ENCODE measurements around the gene PPM1J. TPM values are rescaled to one million over a fixed set of nuclear protein-coding genes. Genes with fewer than 3 reads are reported as not detected.

The PPM1J gene
- total RNA-seq, 2 donors from 2014 or later: not detected

GRCh38 chr1:112716133-112716720 is 1.1 kb upstream of the PPM1J start:
- H3K27me3 Mint-ChIP-seq: peaks cover 0 to 9% of the 10 kb centered on the region in 2 donors
- no peaks in the 10 kb centered on the region for H3K36me3 Mint-ChIP-seq
- H3K4me3 Mint-ChIP-seq: peak overlapping the region; percentile 84
- H3K9me3 Mint-ChIP-seq: no peaks in the 10 kb centered on the region
- peaks cover 15 to 29% of the 10 kb centered on the region in 2 donors for H3K4me1 Mint-ChIP-seq (ENCODE audit: low read depth in 2 of 2)
- DNase-seq (ENCODE audit: low spot score): peak; percentile 82
- peak overlapping the region; percentile 25 to 75 for H3K27ac Mint-ChIP-seq
- peak; percentile 34 to 58 for ATAC-seq

GRCh38 chr1:112714313-112715263 is 544 bp downstream of the PPM1J start:
- peak in 1 of 2 donors; percentile 0 for ATAC-seq
- peaks cover 15 to 29% of the 10 kb centered on the region in 2 donors for H3K4me1 Mint-ChIP-seq (ENCODE audit: low read depth in 2 of 2)
- peak overlapping the region in 1 of 2 donors; percentile 40 for H3K27ac Mint-ChIP-seq
- DNase-seq (ENCODE audit: low spot score): peak; percentile 62
- H3K27me3 Mint-ChIP-seq: peaks cover 0 to 9% of the 10 kb centered on the region in 2 donors
- H3K9me3 Mint-ChIP-seq: no peaks in the 10 kb centered on the region
- H3K36me3 Mint-ChIP-seq: no peaks in the 10 kb centered on the region
- peak overlapping the region; percentile 84 for H3K4me3 Mint-ChIP-seq

- ATAC-seq: no peak
- DNase-seq (ENCODE audit: low spot score): no peak
- Mint-ChIP-seq H3K4me3 (peak overlapping the region; percentile 64), H3K27me3 (peaks cover 0 to 12% of the 10 kb centered on the region in 2 donors), H3K27ac (peak overlapping the region in 1 of 2 donors; percentile 40), H3K36me3 (no peaks in the 10 kb centered on the region), H3K4me1 (ENCODE audit: low read depth in 2 of 2) (peaks cover 15 to 29% of the 10 kb centered on the region in 2 donors), H3K9me3 (no peaks in the 10 kb centered on the region)
These were observed 1.4 kb downstream of the PPM1J start for GRCh38 chr1:112713466-112714312.

GRCh38 chr1:112712701-112713128 is 2.4 kb downstream of the PPM1J start:
- Mint-ChIP-seq H3K36me3 (no peaks in the 10 kb centered on the region), H3K27me3 (peaks cover 0 to 12% of the 10 kb centered on the region in 2 donors), H3K27ac (no peak overlapping the region), H3K9me3 (no peaks in the 10 kb centered on the region), H3K4me3 (no peak overlapping the region), H3K4me1 (ENCODE audit: low read depth in 2 of 2) (peaks cover 15 to 29% of the 10 kb centered on the region in 2 donors)
- ATAC-seq (no peak), DNase-seq (ENCODE audit: low spot score) (no peak)

- Mint-ChIP-seq H3K27me3 (peaks cover 0 to 12% of the 10 kb centered on the region in 2 donors), H3K4me1 (ENCODE audit: low read depth in 2 of 2) (peaks cover 15 to 28% of the 10 kb centered on the region in 2 donors), H3K36me3 (no peaks in the 10 kb centered on the region), H3K27ac (no peak overlapping the region), H3K9me3 (no peaks in the 10 kb centered on the region), H3K4me3 (no peak overlapping the region)
- no peak for ATAC-seq
- no peak for DNase-seq (ENCODE audit: low spot score)
These were observed 2.9 kb downstream of the PPM1J start for GRCh38 chr1:112712191-112712590.

- no peaks in the 10 kb centered on the region for H3K9me3 Mint-ChIP-seq
- DNase-seq (ENCODE audit: low spot score) (no peak), ATAC-seq (no peak)
- H3K36me3 Mint-ChIP-seq: no peaks in the 10 kb centered on the region
- no peak overlapping the region for H3K27ac Mint-ChIP-seq
- H3K4me3 Mint-ChIP-seq: no peak overlapping the region
- peaks cover 14 to 23% of the 10 kb centered on the region in 2 donors for H3K4me1 Mint-ChIP-seq (ENCODE audit: low read depth in 2 of 2)
- peaks cover 0 to 12% of the 10 kb centered on the region in 2 donors for H3K27me3 Mint-ChIP-seq
These were observed 3.5 kb downstream of the PPM1J start for GRCh38 chr1:112711670-112712069.

GRCh38 chr1:112711041-112711440 is 4.1 kb downstream of the PPM1J start:
- ATAC-seq (no peak), DNase-seq (ENCODE audit: low spot score) (no peak)
- peaks cover 11 to 22% of the 10 kb centered on the region in 2 donors for H3K4me1 Mint-ChIP-seq (ENCODE audit: low read depth in 2 of 2)

GRCh38 chr1:112710586-112710985 is 4.5 kb downstream of the PPM1J start:
- Mint-ChIP-seq H3K4me1 (ENCODE audit: low read depth in 2 of 2) (peaks cover 11 to 22% of the 10 kb centered on the region in 2 donors), H3K9me3 (no peaks in the 10 kb centered on the region), H3K27ac (no peak overlapping the region), H3K4me3 (no peak overlapping the region), H3K27me3 (peaks cover 0 to 12% of the 10 kb centered on the region in 2 donors), H3K36me3 (no peaks in the 10 kb centered on the region)
- DNase-seq (ENCODE audit: low spot score) (no peak), ATAC-seq (no peak)

More at GRCh38 chr1:112711041-112711440, 4.1 kb downstream of the PPM1J start:
- H3K4me3 Mint-ChIP-seq: no peak overlapping the region
- H3K27me3 Mint-ChIP-seq: peaks cover 0 to 12% of the 10 kb centered on the region in 2 donors
- H3K36me3 Mint-ChIP-seq: no peaks in the 10 kb centered on the region
- H3K27ac Mint-ChIP-seq: no peak overlapping the region
- no peaks in the 10 kb centered on the region for H3K9me3 Mint-ChIP-seq

- H3K9me3 Mint-ChIP-seq: no peaks in the 10 kb centered on the region
- H3K27ac Mint-ChIP-seq: no peak overlapping the region
- H3K4me1 Mint-ChIP-seq (ENCODE audit: low read depth in 2 of 2): peaks cover 12 to 23% of the 10 kb centered on the region in 2 donors
- H3K36me3 Mint-ChIP-seq: no peaks in the 10 kb centered on the region
- H3K27me3 Mint-ChIP-seq: peaks cover 0 to 12% of the 10 kb centered on the region in 2 donors
- H3K4me3 Mint-ChIP-seq: no peak overlapping the region
- DNase-seq (ENCODE audit: low spot score): no peak
- no peak for ATAC-seq
These were observed 5.0 kb downstream of the PPM1J start for GRCh38 chr1:112710159-112710558.

- no peaks in the 10 kb centered on the region for H3K36me3 Mint-ChIP-seq
- no peaks in the 10 kb centered on the region for H3K9me3 Mint-ChIP-seq
- ATAC-seq (no peak), DNase-seq (ENCODE audit: low spot score) (no peak)
- H3K27ac Mint-ChIP-seq: peak overlapping the region in 1 of 2 donors; percentile 87
- H3K4me3 Mint-ChIP-seq: no peak overlapping the region
- H3K4me1 Mint-ChIP-seq (ENCODE audit: low read depth in 2 of 2): peaks cover 29 to 36% of the 10 kb centered on the region in 2 donors
- H3K27me3 Mint-ChIP-seq: peaks cover 0 to 9% of the 10 kb centered on the region in 2 donors
These were observed 6.6 kb downstream of the PPM1J start for GRCh38 chr1:112708489-112708888.

GRCh38 chr1:112708002-112708448 is 7.1 kb downstream of the PPM1J start:
- no peaks in the 10 kb centered on the region for H3K9me3 Mint-ChIP-seq
- DNase-seq (ENCODE audit: low spot score) (no peak), ATAC-seq (no peak)
- peaks cover 32 to 39% of the 10 kb centered on the region in 2 donors for H3K4me1 Mint-ChIP-seq (ENCODE audit: low read depth in 2 of 2)
- no peaks in the 10 kb centered on the region for H3K36me3 Mint-ChIP-seq
- peak overlapping the region; percentile 80 for H3K4me3 Mint-ChIP-seq
- H3K27me3 Mint-ChIP-seq: peaks cover 0 to 8% of the 10 kb centered on the region in 2 donors
- H3K27ac Mint-ChIP-seq: peak overlapping the region; percentile 8 to 87

GRCh38 chr1:112707221-112708001 is 7.7 kb downstream of the PPM1J start:
- H3K4me1 Mint-ChIP-seq (ENCODE audit: low read depth in 2 of 2): peaks cover 39 to 45% of the 10 kb centered on the region in 2 donors

More at GRCh38 chr1:112707221-112708001, 7.7 kb downstream of the PPM1J start:
- H3K9me3 Mint-ChIP-seq: no peaks in the 10 kb centered on the region
- H3K27me3 Mint-ChIP-seq: peaks cover 0 to 3% of the 10 kb centered on the region in 2 donors
- H3K36me3 Mint-ChIP-seq: peaks cover under 1% of the 10 kb centered on the region
- ATAC-seq: peak; percentile 74 to 82
- H3K27ac Mint-ChIP-seq: peak overlapping the region; percentile 8 to 87
- H3K4me3 Mint-ChIP-seq: peak overlapping the region; percentile 80
- peak; percentile 82 for DNase-seq (ENCODE audit: low spot score)
